Measurements from ENCODE around the gene LTBP1. TPM values are rescaled to one million over a fixed set of nuclear protein-coding genes. Genes with fewer than 3 reads are reported as not detected.

LTBP1 gene
- total RNA-seq, 1 experiment from 2014 or later = 2.2 TPM

GRCh38 chr2:32904074-32904473, 42.7 kb upstream of the LTBP1 start:
- intact Hi-C loops (cut with micrococcal nuclease; ENCODE audit: unreplicated experiment) = no loop called here
- no peak for TF ChIP-seq EZH2 (IDR thresholded peaks at IDR 0.05; ENCODE audit: borderline replicate concordance, low read depth, low read length, poor library complexity, severe bottlenecking)
- TF ChIP-seq CTCF (conservative IDR thresholded peaks at IDR 0.05; ENCODE audit: low read depth, low read length) = no peak
- no TSS peak for BruUV-seq (replicated peaks)
- H3K27me3 ChIP-seq (replicated peaks; ENCODE audit: insufficient read depth, low read depth, low read length, poor library complexity) = peaks cover 9% of the 10 kb centered on the region
- H3K27ac ChIP-seq (ENCODE audit: low read depth, low read length, poor library complexity, severe bottlenecking) = no peak overlapping the region
- DNase-seq (ENCODE audit: low spot score) = no peak
- POLR2A ChIA-PET (ENCODE audit: low non-redundant PET) = interaction anchor here (0.6 kb wide), 1 partner anchor 17 kb away, joined by 13 read pairs; no protein-coding TSS in a partner anchor
- H3K9me3 ChIP-seq (ENCODE audit: low read depth, low read length, poor library complexity, severe bottlenecking) = no peaks in the 10 kb centered on the region
- H3K4me1 ChIP-seq (ENCODE audit: insufficient read depth, low read length, poor library complexity, severe bottlenecking) = no peaks in the 10 kb centered on the region
- H3K4me3 ChIP-seq (ENCODE audit: low read depth, low read length, poor library complexity, severe bottlenecking) = no peak overlapping the region
- CTCF ChIA-PET = no interaction called here
- no peaks in the 10 kb centered on the region for H3K36me3 ChIP-seq (ENCODE audit: insufficient read depth, low read length, poor library complexity, severe bottlenecking)

- no peaks in the 10 kb centered on the region for H3K9me3 ChIP-seq (ENCODE audit: low read depth, low read length, poor library complexity, severe bottlenecking)
- intact Hi-C loops (cut with micrococcal nuclease; ENCODE audit: unreplicated experiment) = no loop called here
- H3K27ac ChIP-seq (ENCODE audit: low read depth, low read length, poor library complexity, severe bottlenecking) = no peak overlapping the region
- CTCF ChIA-PET = no interaction called here
- no peak for DNase-seq (ENCODE audit: low spot score)
- POLR2A ChIA-PET (ENCODE audit: low non-redundant PET) = no interaction called here
- H3K27me3 ChIP-seq (replicated peaks; ENCODE audit: insufficient read depth, low read depth, low read length, poor library complexity) = peaks cover 8% of the 10 kb centered on the region
- no peaks in the 10 kb centered on the region for H3K36me3 ChIP-seq (ENCODE audit: insufficient read depth, low read length, poor library complexity, severe bottlenecking)
- H3K4me3 ChIP-seq (ENCODE audit: low read depth, low read length, poor library complexity, severe bottlenecking) = no peak overlapping the region
- no peaks in the 10 kb centered on the region for H3K4me1 ChIP-seq (ENCODE audit: insufficient read depth, low read length, poor library complexity, severe bottlenecking)
- TF ChIP-seq CTCF (conservative IDR thresholded peaks at IDR 0.05; ENCODE audit: low read depth, low read length) (no peak), EZH2 (IDR thresholded peaks at IDR 0.05; ENCODE audit: borderline replicate concordance, low read depth, low read length, poor library complexity, severe bottlenecking) (no peak)
- no TSS peak for BruUV-seq (replicated peaks)
Measured at GRCh38 chr2:32904751-32905150, 42.0 kb upstream of the LTBP1 start.

- TF ChIP-seq CTCF (conservative IDR thresholded peaks at IDR 0.05; ENCODE audit: low read depth, low read length) (no peak), EZH2 (IDR thresholded peaks at IDR 0.05; ENCODE audit: borderline replicate concordance, low read depth, low read length, poor library complexity, severe bottlenecking) (no peak)
- H3K9me3 ChIP-seq (ENCODE audit: low read depth, low read length, poor library complexity, severe bottlenecking) = no peaks in the 10 kb centered on the region
- BruUV-seq (replicated peaks) = no TSS peak
- no peak overlapping the region for H3K4me3 ChIP-seq (ENCODE audit: low read depth, low read length, poor library complexity, severe bottlenecking)
- CTCF ChIA-PET = no interaction called here
- peaks cover 3% of the 10 kb centered on the region for H3K27me3 ChIP-seq (replicated peaks; ENCODE audit: insufficient read depth, low read depth, low read length, poor library complexity)
- POLR2A ChIA-PET (ENCODE audit: low non-redundant PET) = no interaction called here
- intact Hi-C loops (cut with micrococcal nuclease; ENCODE audit: unreplicated experiment) = no loop called here
- no peak for DNase-seq (ENCODE audit: low spot score)
- no peaks in the 10 kb centered on the region for H3K4me1 ChIP-seq (ENCODE audit: insufficient read depth, low read length, poor library complexity, severe bottlenecking)
- H3K36me3 ChIP-seq (ENCODE audit: insufficient read depth, low read length, poor library complexity, severe bottlenecking) = no peaks in the 10 kb centered on the region
- no peak overlapping the region for H3K27ac ChIP-seq (ENCODE audit: low read depth, low read length, poor library complexity, severe bottlenecking)
Measured at GRCh38 chr2:32905270-32905669, 41.5 kb upstream of the LTBP1 start.
